ENCODE results near the gene ZNF397.
"Not testable (repeated sequence)": the region's sequence is repeated elsewhere in the genome, so short reads cannot be mapped to it uniquely, and the experiment has no call there.

- TF ChIP-seq CTCF (IDR thresholded peaks at IDR 0.05); ZFX (IDR thresholded peaks at IDR 0.05; ENCODE audit: borderline replicate concordance): not testable (repeated sequence)
These were observed 34.9 kb upstream of the ZNF397 start for GRCh38 chr18:35205746-35206458.
